HepG2 (cell line): ENCODE measurements around the gene SLC2A11. TPM values are rescaled to one million over a fixed set of nuclear protein-coding genes. Genes with fewer than 3 reads are reported as not detected.

ENCODE experiments used
- ATAD3A ChIP-seq: sonication (generic); formaldehyde crosslinking; IDR thresholded peaks from 2 replicates; pipeline ENCODE4 v1.4.0; 2020; ENCODE audit warnings: missing genetic modification reagents
- IKZF4 ChIP-seq: sonication (generic); formaldehyde crosslinking; IDR thresholded peaks from 2 replicates; pipeline ENCODE4 v1.5.1; 2020; ENCODE audit warnings: borderline replicate concordance, mild to moderate bottlenecking, low read depth, missing genetic modification reagents; ENCODE audit errors: not compliant biosample characterization
- KLF13 ChIP-seq: sonication (generic); formaldehyde crosslinking; IDR thresholded peaks from 2 replicates; pipeline ENCODE4 v1.4.0; 2020; ENCODE audit warnings: mild to moderate bottlenecking, missing genetic modification reagents
- MXD4 ChIP-seq: IDR thresholded peaks from 2 replicates; pipeline ENCODE4 v1.6.1; 2016; ENCODE audit warnings: mild to moderate bottlenecking, missing biosample characterization, missing genetic modification reagents
- NFE2L1 ChIP-seq: sonication (generic); formaldehyde crosslinking; IDR thresholded peaks from 2 replicates; pipeline ENCODE4 v1.4.0; 2020; ENCODE audit warnings: missing genetic modification reagents, mild to moderate bottlenecking, borderline replicate concordance
- PATZ1 ChIP-seq: sonication (generic); formaldehyde crosslinking; IDR thresholded peaks from 2 replicates; pipeline ENCODE4 v1.4.0; 2020; ENCODE audit warnings: missing genetic modification reagents
- PHF21A ChIP-seq: sonication (generic); formaldehyde crosslinking; IDR thresholded peaks from 2 replicates; pipeline ENCODE4 v1.5.0; 2020; ENCODE audit warnings: mild to moderate bottlenecking, missing genetic modification reagents
- RERE ChIP-seq: IDR thresholded peaks from 2 replicates; pipeline ENCODE4 v1.6.1; 2016; ENCODE audit warnings: low read depth, missing genetic modification reagents, missing compliant biosample characterization
- RFX1 ChIP-seq: fragments of 450-650 bp; IDR thresholded peaks from 2 replicates; pipeline ENCODE4 v1.6.1; 2017
- SALL1 ChIP-seq: sonication (generic); formaldehyde crosslinking; IDR thresholded peaks from 2 replicates; pipeline ENCODE4 v1.8.0; 2022; ENCODE audit warnings: mild to moderate bottlenecking, missing genetic modification reagents
- SKI ChIP-seq: fragments of 450-650 bp; IDR thresholded peaks from one replicate; pipeline ENCODE4 v1.6.1; 2018; ENCODE audit warnings: mild to moderate bottlenecking; ENCODE audit not compliant: partially characterized antibody
- SRSF9 ChIP-seq: fragments of 200-400 bp; formaldehyde crosslinking; IDR thresholded peaks from 2 replicates; pipeline ENCODE4 v1.6.1; 2018; ENCODE audit warnings: borderline replicate concordance, mild to moderate bottlenecking, low read depth, low read length; ENCODE audit not compliant: insufficient read depth, poor library complexity, severe bottlenecking
- STAG1 ChIP-seq: sonication (generic); formaldehyde crosslinking; IDR thresholded peaks from 2 replicates; pipeline ENCODE4 v1.4.0; 2020; ENCODE audit warnings: missing genetic modification reagents
- THAP11 ChIP-seq: IDR thresholded peaks from 2 replicates; pipeline ENCODE4 v1.6.1; 2016; ENCODE audit warnings: missing biosample characterization, missing genetic modification reagents
- TRIM22 ChIP-seq: fragments of 450-650 bp; IDR thresholded peaks from 2 replicates; pipeline ENCODE4 v1.6.1; 2017
- U2AF1 ChIP-seq: fragments of 200-400 bp; formaldehyde crosslinking; optimal IDR thresholded peaks from 2 replicates; pipeline ENCODE3; 2017; ENCODE audit warnings: mild to moderate bottlenecking, low read depth, low read length
- ZNF260 ChIP-seq: sonication (generic); formaldehyde crosslinking; IDR thresholded peaks from 2 replicates; pipeline ENCODE4 v1.4.0; 2020; ENCODE audit warnings: missing genetic modification reagents, low read depth, mild to moderate bottlenecking, borderline replicate concordance
- ZNF432 ChIP-seq: sonication (generic); formaldehyde crosslinking; IDR thresholded peaks from 2 replicates; pipeline ENCODE4 v1.5.0; 2020; ENCODE audit warnings: missing genetic modification reagents, mild to moderate bottlenecking, borderline replicate concordance
- ZNF546 ChIP-seq: sonication (generic); formaldehyde crosslinking; conservative IDR thresholded peaks from 2 replicates; pipeline ENCODE4 v1.8.1; 2023; ENCODE audit warnings: mild to moderate bottlenecking, missing genetic modification reagents
- ZNF576 ChIP-seq: sonication (generic); formaldehyde crosslinking; IDR thresholded peaks from 2 replicates; pipeline ENCODE4 v1.4.0; 2020; ENCODE audit warnings: mild to moderate bottlenecking, missing genetic modification reagents
- ZNF746 ChIP-seq: sonication (generic); formaldehyde crosslinking; IDR thresholded peaks from 2 replicates; pipeline ENCODE4 v1.8.0; 2022; ENCODE audit warnings: mild to moderate bottlenecking, missing genetic modification reagents
- polyA plus RNA-seq, 8 experiments: library from polyadenylated mRNA; depleted of rRNA in 3 of 8; stranded (reverse) in 7 of 8; unstranded in 1 of 8; fragments of >200 nt; fragmentation: Illumina TruSeq in 4 of 8; extraction: Trizol in 4 of 8; gene quantifications; 2 replicates each; pipeline versions ENCODE4 v1.2.1 to v1.2.3, GENCODE V29; 2011 to 2016; ENCODE audit warnings: low read depth in 4 of 8, missing spikeins in 1 of 8, mixed read lengths in 1 of 8; ENCODE audit not compliant: insufficient read depth in 1 of 8
- total RNA-seq, 5 experiments: library from RNA; depleted of rRNA; stranded (reverse); fragments of >200 nt; fragmentation: Illumina TruSeq; extraction: Trizol; gene quantifications; 2 replicates each; pipeline ENCODE4 v1.2.3, GENCODE V29; 2016; ENCODE audit warnings: low read depth in 1 of 5

SLC2A11 gene
- total and polyA plus RNA-seq, 2 of the 13 experiments (the other 11 are each of a cell fraction or from before 2014, with no cell fraction given) = 15.2 to 15.4 TPM

GRCh38 chr22:23913661-23914353 is 56.1 kb downstream of the SLC2A11 start (continued):
- TF ChIP-seq RERE (CRISPR knock-in tag) = no peak
- no peak for TF ChIP-seq TRIM22
- TF ChIP-seq SALL1 (CRISPR knock-in tag) = peak; percentile 90
- peak; percentile 75 for TF ChIP-seq PATZ1 (CRISPR knock-in tag)
- peak; percentile 71; the same call in 1 of the 2 replicates for TF ChIP-seq MXD4 (CRISPR knock-in tag)
- TF ChIP-seq ZNF746 = peak; percentile 65; the same call in 1 of the 2 replicates
- TF ChIP-seq SKI = no peak
- TF ChIP-seq ZNF546 (CRISPR knock-in tag) = 0 out of 2 replicates have a peak, but pooled peaks have one; percentile 56
- no peak for TF ChIP-seq ZNF260 (CRISPR knock-in tag)
- no peak for TF ChIP-seq ATAD3A (CRISPR knock-in tag)
- TF ChIP-seq THAP11 (CRISPR knock-in tag) = peak; percentile 86
- TF ChIP-seq ZNF432 (CRISPR knock-in tag) = no peak
- TF ChIP-seq STAG1 (CRISPR knock-in tag) = no peak; the same call in 1 of the 2 replicates
- no peak for TF ChIP-seq KLF13 (CRISPR knock-in tag)
- TF ChIP-seq NFE2L1 (CRISPR knock-in tag) = no peak
- TF ChIP-seq U2AF1 = peak; percentile 71
- no peak for TF ChIP-seq SRSF9
- peak; percentile 65; the same call in 1 of the 2 replicates for TF ChIP-seq ZNF576 (CRISPR knock-in tag)
- TF ChIP-seq RFX1 = no peak
- TF ChIP-seq IKZF4 (CRISPR knock-in tag) = peak; percentile 89
- TF ChIP-seq PHF21A (CRISPR knock-in tag) = peak; percentile 12; the same call in 1 of the 2 replicates
